Measurements from ENCODE around the gene MLLT3. TPM values are rescaled to one million over a fixed set of nuclear protein-coding genes. Genes with fewer than 3 reads are reported as not detected.

Gene MLLT3
- total RNA-seq, 2 donors from 2014 or later: 40.0 to 47.5 TPM

- Mint-ChIP-seq H3K4me1 (ENCODE audit: low read depth) (peaks cover 33% of the 10 kb centered on the region), H3K27me3 (ENCODE audit: low read depth) (no peaks in the 10 kb centered on the region), H3K36me3 (ENCODE audit: insufficient read depth in 2 of 2) (no peaks in the 10 kb centered on the region), H3K4me3 (no peak overlapping the region), H3K9me3 (no peaks in the 10 kb centered on the region), H3K27ac (peak overlapping the region; percentile 68)
- ATAC-seq (replicated peaks in 1 of 2) (no peak), DNase-seq (no peak)
Observed at GRCh38 chr9:20419533-20419932, 202.8 kb downstream of the MLLT3 start.

- H3K36me3 Mint-ChIP-seq (ENCODE audit: insufficient read depth in 2 of 2): peaks cover 1 to 3% of the 10 kb centered on the region in 2 donors
- no peaks in the 10 kb centered on the region for H3K27me3 Mint-ChIP-seq (ENCODE audit: low read depth)
- H3K9me3 Mint-ChIP-seq: no peaks in the 10 kb centered on the region
- peaks cover 40% of the 10 kb centered on the region for H3K4me1 Mint-ChIP-seq (ENCODE audit: low read depth)
- DNase-seq (no peak), ATAC-seq (replicated peaks in 1 of 2) (no peak)
- H3K27ac Mint-ChIP-seq: no peak overlapping the region
- H3K4me3 Mint-ChIP-seq: no peak overlapping the region
Observed at GRCh38 chr9:20418485-20418884, 203.8 kb downstream of the MLLT3 start.

- no peak overlapping the region for H3K27ac Mint-ChIP-seq
- DNase-seq: no peak
- H3K4me3 Mint-ChIP-seq: no peak overlapping the region
- peaks cover 3 to 5% of the 10 kb centered on the region in 2 donors for H3K36me3 Mint-ChIP-seq (ENCODE audit: insufficient read depth in 2 of 2)
- H3K27me3 Mint-ChIP-seq (ENCODE audit: low read depth): no peaks in the 10 kb centered on the region
- ATAC-seq (replicated peaks in 1 of 2): no peak
- no peaks in the 10 kb centered on the region for H3K9me3 Mint-ChIP-seq
- H3K4me1 Mint-ChIP-seq (ENCODE audit: low read depth): peaks cover 44% of the 10 kb centered on the region
Observed at GRCh38 chr9:20417373-20418080, 204.8 kb downstream of the MLLT3 start.

GRCh38 chr9:20414150-20414549 lies 208.1 kb downstream of the MLLT3 start:
- H3K36me3 Mint-ChIP-seq (ENCODE audit: insufficient read depth in 2 of 2): peaks cover 5% of the 10 kb centered on the region in 2 donors
- H3K4me3 Mint-ChIP-seq: no peak overlapping the region
- no peak overlapping the region for H3K27ac Mint-ChIP-seq
- no peaks in the 10 kb centered on the region for H3K27me3 Mint-ChIP-seq (ENCODE audit: low read depth)
- H3K9me3 Mint-ChIP-seq: no peaks in the 10 kb centered on the region
- no peak for ATAC-seq (replicated peaks in 1 of 2)
- no peak for DNase-seq
- H3K4me1 Mint-ChIP-seq (ENCODE audit: low read depth): peaks cover 53% of the 10 kb centered on the region

- Mint-ChIP-seq H3K27me3 (ENCODE audit: low read depth) (no peaks in the 10 kb centered on the region), H3K4me1 (ENCODE audit: low read depth) (peaks cover 49% of the 10 kb centered on the region), H3K4me3 (peak overlapping the region in 1 of 2 donors; percentile 46), H3K9me3 (no peaks in the 10 kb centered on the region), H3K27ac (no peak overlapping the region), H3K36me3 (ENCODE audit: insufficient read depth in 2 of 2) (peaks cover 5% of the 10 kb centered on the region in 2 donors)
- DNase-seq (no peak), ATAC-seq (replicated peaks in 1 of 2) (no peak)
Observed at GRCh38 chr9:20409321-20410092, 212.8 kb downstream of the MLLT3 start.

GRCh38 chr9:20408513-20408912 lies 213.8 kb downstream of the MLLT3 start:
- Mint-ChIP-seq H3K9me3 (no peaks in the 10 kb centered on the region), H3K4me1 (ENCODE audit: low read depth) (peaks cover 42% of the 10 kb centered on the region), H3K27me3 (ENCODE audit: low read depth) (no peaks in the 10 kb centered on the region), H3K4me3 (peak overlapping the region in 1 of 2 donors; percentile 48), H3K36me3 (ENCODE audit: insufficient read depth in 2 of 2) (peaks cover 2 to 4% of the 10 kb centered on the region in 2 donors), H3K27ac (no peak overlapping the region)
- no peak for DNase-seq
- no peak for ATAC-seq (replicated peaks in 1 of 2)

- DNase-seq (no peak), ATAC-seq (replicated peaks in 1 of 2) (no peak)
- Mint-ChIP-seq H3K36me3 (ENCODE audit: insufficient read depth in 2 of 2) (peaks cover 0 to 1% of the 10 kb centered on the region in 2 donors), H3K4me1 (ENCODE audit: low read depth) (peaks cover 47% of the 10 kb centered on the region), H3K27me3 (ENCODE audit: low read depth) (no peaks in the 10 kb centered on the region), H3K9me3 (peaks cover 0 to 2% of the 10 kb centered on the region in 2 donors), H3K27ac (no peak overlapping the region), H3K4me3 (no peak overlapping the region)
Observed at GRCh38 chr9:20407013-20407412, 215.3 kb downstream of the MLLT3 start.

- Mint-ChIP-seq H3K4me1 (ENCODE audit: low read depth) (peaks cover 48% of the 10 kb centered on the region), H3K4me3 (no peak overlapping the region), H3K36me3 (ENCODE audit: insufficient read depth in 2 of 2) (no peaks in the 10 kb centered on the region), H3K27ac (no peak overlapping the region), H3K27me3 (ENCODE audit: low read depth) (no peaks in the 10 kb centered on the region), H3K9me3 (peaks cover 0 to 2% of the 10 kb centered on the region in 2 donors)
- DNase-seq (no peak), ATAC-seq (replicated peaks in 1 of 2) (no peak)
Observed at GRCh38 chr9:20406344-20406743, 216.0 kb downstream of the MLLT3 start.

- peaks cover 0 to 2% of the 10 kb centered on the region in 2 donors for H3K9me3 Mint-ChIP-seq
Observed at GRCh38 chr9:20405616-20406015, 216.7 kb downstream of the MLLT3 start.

GRCh38 chr9:20405078-20405477 lies 217.2 kb downstream of the MLLT3 start:
- no peaks in the 10 kb centered on the region for H3K27me3 Mint-ChIP-seq (ENCODE audit: low read depth)
- H3K4me1 Mint-ChIP-seq (ENCODE audit: low read depth): peaks cover 40% of the 10 kb centered on the region
- peaks cover 0 to 3% of the 10 kb centered on the region in 2 donors for H3K36me3 Mint-ChIP-seq (ENCODE audit: insufficient read depth in 2 of 2)
- no peak for ATAC-seq (replicated peaks in 1 of 2)
- peaks cover 0 to 2% of the 10 kb centered on the region in 2 donors for H3K9me3 Mint-ChIP-seq
- no peak overlapping the region for H3K27ac Mint-ChIP-seq
- DNase-seq: no peak
- H3K4me3 Mint-ChIP-seq: no peak overlapping the region

More at GRCh38 chr9:20405616-20406015, 216.7 kb downstream of the MLLT3 start:
- Mint-ChIP-seq H3K4me3 (no peak overlapping the region), H3K4me1 (ENCODE audit: low read depth) (peaks cover 44% of the 10 kb centered on the region), H3K36me3 (ENCODE audit: insufficient read depth in 2 of 2) (peaks cover 0 to 3% of the 10 kb centered on the region in 2 donors), H3K27ac (no peak overlapping the region), H3K27me3 (ENCODE audit: low read depth) (no peaks in the 10 kb centered on the region)
- no peak for ATAC-seq (replicated peaks in 1 of 2)
- DNase-seq: no peak

- Mint-ChIP-seq H3K27me3 (ENCODE audit: low read depth) (no peaks in the 10 kb centered on the region), H3K9me3 (peaks cover 0 to 2% of the 10 kb centered on the region in 2 donors), H3K36me3 (ENCODE audit: insufficient read depth in 2 of 2) (peaks cover 1 to 3% of the 10 kb centered on the region in 2 donors), H3K27ac (no peak overlapping the region), H3K4me1 (ENCODE audit: low read depth) (peaks cover 40% of the 10 kb centered on the region), H3K4me3 (no peak overlapping the region)
- DNase-seq (no peak), ATAC-seq (replicated peaks in 1 of 2) (no peak)
Observed at GRCh38 chr9:20404192-20404813, 218.0 kb downstream of the MLLT3 start.

GRCh38 chr9:20403346-20403745 lies 219.0 kb downstream of the MLLT3 start:
- Mint-ChIP-seq H3K4me1 (ENCODE audit: low read depth) (peaks cover 38% of the 10 kb centered on the region), H3K9me3 (peaks cover 0 to 2% of the 10 kb centered on the region in 2 donors), H3K36me3 (ENCODE audit: insufficient read depth in 2 of 2) (peaks cover 1 to 3% of the 10 kb centered on the region in 2 donors)

GRCh38 chr9:20402273-20402875 lies 219.9 kb downstream of the MLLT3 start:
- no peak for ATAC-seq (replicated peaks in 1 of 2)
- Mint-ChIP-seq H3K4me3 (no peak overlapping the region), H3K9me3 (peaks cover 0 to 2% of the 10 kb centered on the region in 2 donors), H3K27me3 (ENCODE audit: low read depth) (no peaks in the 10 kb centered on the region), H3K4me1 (ENCODE audit: low read depth) (peaks cover 35% of the 10 kb centered on the region), H3K36me3 (ENCODE audit: insufficient read depth in 2 of 2) (peaks cover 1 to 3% of the 10 kb centered on the region in 2 donors), H3K27ac (no peak overlapping the region)
- no peak for DNase-seq

More at GRCh38 chr9:20403346-20403745, 219.0 kb downstream of the MLLT3 start:
- Mint-ChIP-seq H3K4me3 (no peak overlapping the region), H3K27me3 (ENCODE audit: low read depth) (no peaks in the 10 kb centered on the region), H3K27ac (no peak overlapping the region)
- ATAC-seq (replicated peaks in 1 of 2): no peak
- no peak for DNase-seq
